Endothelial cell of umbilical vein (primary cell): ENCODE data around the gene MTCH2.
A peak's percentile ranks its signal among the peaks of the same experiment; 100 is the strongest.

Source experiments
- EZH2 ChIP-seq: IDR thresholded peaks from 2 replicates; pipeline ENCODE4 v1.6.1; 2012; ENCODE audit warnings: borderline replicate concordance, low read depth, mild to moderate bottlenecking, moderate library complexity, low read length, inconsistent platforms; ENCODE audit not compliant: severe bottlenecking
- FOS ChIP-seq: IDR thresholded peaks from 2 replicates; pipeline ENCODE4 v1.6.1; 2011; ENCODE audit warnings: mild to moderate bottlenecking, low read length, moderate library complexity, borderline replicate concordance; ENCODE audit not compliant: insufficient read depth
- GATA2 ChIP-seq: IDR thresholded peaks from 2 replicates; pipeline ENCODE4 v1.7.0; 2011; ENCODE audit warnings: low read depth, mild to moderate bottlenecking, moderate library complexity, mixed read lengths, low read length; ENCODE audit not compliant: insufficient read length, insufficient read depth
- JUN ChIP-seq: IDR thresholded peaks from 2 replicates; pipeline ENCODE4 v1.6.1; 2011; ENCODE audit warnings: borderline replicate concordance, low read depth; ENCODE audit not compliant: insufficient read length, insufficient read depth
- MYC ChIP-seq: IDR thresholded peaks from one replicate; pipeline ENCODE4 v1.6.1; 2011; ENCODE audit warnings: mild to moderate bottlenecking, low read depth, low read length
- POLR2A ChIP-seq: IDR thresholded peaks from 2 replicates; pipeline ENCODE4 v1.6.1; 2012; ENCODE audit warnings: low read depth, mild to moderate bottlenecking, control low read depth, low read length
- POLR2AphosphoS5 ChIP-seq: IDR thresholded peaks from 2 replicates; pipeline ENCODE4 v1.6.1; 2012; ENCODE audit warnings: low read depth, mild to moderate bottlenecking, control low read depth, low read length, moderate library complexity; ENCODE audit not compliant: insufficient read depth
- TF ChIP-seq, protein P1 (sequence below), 2 donors: IDR thresholded peaks; 1 replicate in 1 of 2; 2 replicates in 1 of 2; pipeline ENCODE4 v1.5.1; 2011; ENCODE audit warnings: low read length in 2 of 2, mild to moderate bottlenecking in 2 of 2, moderate library complexity in 2 of 2, control low read depth in 1 of 2, inconsistent platforms in 1 of 2, low read depth in 1 of 2; ENCODE audit not compliant: insufficient read depth in 1 of 2; ENCODE audit errors: extremely low read depth in 1 of 2
- TF ChIP-seq, protein P2 (sequence below): IDR thresholded peaks from 2 replicates; pipeline ENCODE4 v1.6.1; 2011; ENCODE audit not compliant: insufficient read depth, insufficient read length

GRCh38 chr11:47578524-47579494 lies 63.5 kb downstream of the MTCH2 start, which contains the start of the genes KBTBD4 and NDUFS3:
- TF ChIP-seq, protein P1, sequence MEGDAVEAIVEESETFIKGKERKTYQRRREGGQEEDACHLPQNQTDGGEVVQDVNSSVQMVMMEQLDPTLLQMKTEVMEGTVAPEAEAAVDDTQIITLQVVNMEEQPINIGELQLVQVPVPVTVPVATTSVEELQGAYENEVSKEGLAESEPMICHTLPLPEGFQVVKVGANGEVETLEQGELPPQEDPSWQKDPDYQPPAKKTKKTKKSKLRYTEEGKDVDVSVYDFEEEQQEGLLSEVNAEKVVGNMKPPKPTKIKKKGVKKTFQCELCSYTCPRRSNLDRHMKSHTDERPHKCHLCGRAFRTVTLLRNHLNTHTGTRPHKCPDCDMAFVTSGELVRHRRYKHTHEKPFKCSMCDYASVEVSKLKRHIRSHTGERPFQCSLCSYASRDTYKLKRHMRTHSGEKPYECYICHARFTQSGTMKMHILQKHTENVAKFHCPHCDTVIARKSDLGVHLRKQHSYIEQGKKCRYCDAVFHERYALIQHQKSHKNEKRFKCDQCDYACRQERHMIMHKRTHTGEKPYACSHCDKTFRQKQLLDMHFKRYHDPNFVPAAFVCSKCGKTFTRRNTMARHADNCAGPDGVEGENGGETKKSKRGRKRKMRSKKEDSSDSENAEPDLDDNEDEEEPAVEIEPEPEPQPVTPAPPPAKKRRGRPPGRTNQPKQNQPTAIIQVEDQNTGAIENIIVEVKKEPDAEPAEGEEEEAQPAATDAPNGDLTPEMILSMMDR (IDR thresholded peaks at IDR 0.05; ENCODE audit: extremely low read depth in 1 of 2, insufficient read depth in 1 of 2, low read depth in 1 of 2, low read length in 2 of 2): no peak
- peak; percentile 63 for TF ChIP-seq POLR2A
- no peak for TF ChIP-seq EZH2
- no peak for TF ChIP-seq FOS
- no peak for TF ChIP-seq MYC
- peak; percentile 88 for TF ChIP-seq POLR2AphosphoS5
- no peak for TF ChIP-seq GATA2
- TF ChIP-seq, protein P2, sequence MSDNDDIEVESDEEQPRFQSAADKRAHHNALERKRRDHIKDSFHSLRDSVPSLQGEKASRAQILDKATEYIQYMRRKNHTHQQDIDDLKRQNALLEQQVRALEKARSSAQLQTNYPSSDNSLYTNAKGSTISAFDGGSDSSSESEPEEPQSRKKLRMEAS: peak; percentile 22
- no peak for TF ChIP-seq JUN
